WTC11 (cell line): ENCODE data around the gene ECHS1. TPM values are rescaled to one million over a fixed set of nuclear protein-coding genes. Genes with fewer than 3 reads are reported as not detected.

Experiments
- ATAC-seq: fragments of 200-7000 bp; cut with Tn5 transposase; 2 replicates; pipeline ENCODE4 v1.10.0; 2021; ENCODE audit warnings: mild to moderate bottlenecking, moderate library complexity
- CTCF ChIA-PET: fragments of 300-600 bp; sonication (Branson Sonifier 250); formaldehyde crosslinking; loops from one replicate; lab custom pipeline; 2021; ENCODE audit warnings: antibody characterized with exemption; lab: Charles Lee
- POLR2A ChIA-PET: fragments of 350-600 bp; sonication (Branson Sonifier 250); formaldehyde crosslinking; loops from one replicate; lab custom pipeline; 2021; ENCODE audit warnings: antibody characterized with exemption; lab: Charles Lee
- DNase-seq: peaks from one replicate; pipeline ENCODE4 v3.0.0; 2021; ENCODE audit warnings: low spot score
- H3K27ac Mint-ChIP-seq: 2 replicates; pipeline ENCODE4 v1.8.0; 2021; ENCODE audit warnings: mixed read lengths
- H3K27me3 Mint-ChIP-seq: 2 replicates; pipeline ENCODE4 v1.8.0; 2021; ENCODE audit warnings: low read depth, mild to moderate bottlenecking, moderate library complexity, mixed read lengths
- H3K36me3 Mint-ChIP-seq: 2 replicates; pipeline ENCODE4 v1.8.0; 2021; ENCODE audit warnings: mixed read lengths
- H3K4me1 Mint-ChIP-seq: 2 replicates; pipeline ENCODE4 v1.8.0; 2022; ENCODE audit warnings: mixed read lengths
- H3K4me3 Mint-ChIP-seq: 2 replicates; pipeline ENCODE4 v1.8.0; 2021; ENCODE audit warnings: mild to moderate bottlenecking, moderate library complexity, mixed read lengths
- H3K9me3 Mint-ChIP-seq: 2 replicates; pipeline ENCODE4 v1.8.0; 2021; ENCODE audit warnings: mixed read lengths
- ATF2 ChIP-seq: sonication (generic); formaldehyde crosslinking; IDR thresholded peaks from 2 replicates; pipeline ENCODE4 v1.8.1; 2022; ENCODE audit warnings: low read depth, missing genetic modification reagents, borderline replicate concordance
- ELF4 ChIP-seq: sonication (generic); formaldehyde crosslinking; IDR thresholded peaks from 2 replicates; pipeline ENCODE4 v1.8.1; 2022; ENCODE audit warnings: low read depth, mild to moderate bottlenecking, moderate library complexity, missing genetic modification reagents
- FOXJ3 ChIP-seq: sonication (generic); formaldehyde crosslinking; IDR thresholded peaks from 2 replicates; pipeline ENCODE4 v1.9.0; 2021; ENCODE audit warnings: missing genetic modification reagents, mild to moderate bottlenecking, borderline replicate concordance
- GABPB1 ChIP-seq: sonication (generic); formaldehyde crosslinking; IDR thresholded peaks from 2 replicates; pipeline ENCODE4 v1.8.1; 2023; ENCODE audit warnings: mild to moderate bottlenecking, missing genetic modification reagents
- KAT7 ChIP-seq: sonication (generic); formaldehyde crosslinking; IDR thresholded peaks from 2 replicates; pipeline ENCODE4 v1.8.1; 2023; ENCODE audit warnings: missing genetic modification reagents, mild to moderate bottlenecking, borderline replicate concordance
- MAX ChIP-seq: sonication (generic); formaldehyde crosslinking; IDR thresholded peaks from 2 replicates; pipeline ENCODE4 v1.8.0; 2022; ENCODE audit warnings: mild to moderate bottlenecking, missing genetic modification reagents
- MXD4 ChIP-seq: fragments of 250-450 bp; sonication (Bioruptor Pico); IDR thresholded peaks from 2 replicates; pipeline ENCODE4 v1.8.0; 2021; ENCODE audit warnings: mild to moderate bottlenecking, moderate library complexity, borderline replicate concordance
- NFE2L1 ChIP-seq: sonication (generic); formaldehyde crosslinking; IDR thresholded peaks from 2 replicates; pipeline ENCODE4 v1.8.1; 2023; ENCODE audit warnings: missing genetic modification reagents
- NR3C1 ChIP-seq: sonication (generic); formaldehyde crosslinking; conservative IDR thresholded peaks from 2 replicates; pipeline ENCODE4 v1.8.1; 2023; ENCODE audit warnings: low read depth, mild to moderate bottlenecking, missing genetic modification reagents
- PRDM15 ChIP-seq: sonication (generic); formaldehyde crosslinking; IDR thresholded peaks from 2 replicates; pipeline ENCODE4 v1.8.0; 2022; ENCODE audit warnings: missing genetic modification reagents
- RELA ChIP-seq: sonication (generic); formaldehyde crosslinking; IDR thresholded peaks from 2 replicates; pipeline ENCODE4 v1.8.1; 2022; ENCODE audit warnings: missing genetic modification reagents, mild to moderate bottlenecking, borderline replicate concordance
- RORB ChIP-seq: fragments of 250-450 bp; sonication (Bioruptor Pico); IDR thresholded peaks from 2 replicates; pipeline ENCODE4 v1.9.0; 2021; ENCODE audit warnings: mild to moderate bottlenecking
- TCF7 ChIP-seq: sonication (generic); formaldehyde crosslinking; IDR thresholded peaks from 2 replicates; pipeline ENCODE4 v1.8.0; 2022; ENCODE audit warnings: mild to moderate bottlenecking, low read depth, missing genetic modification reagents, moderate library complexity
- USF2 ChIP-seq: sonication (generic); formaldehyde crosslinking; IDR thresholded peaks from 2 replicates; pipeline ENCODE4 v1.8.1; 2023; ENCODE audit warnings: mild to moderate bottlenecking, missing genetic modification reagents, moderate library complexity
- ZBTB21 ChIP-seq: sonication (generic); formaldehyde crosslinking; IDR thresholded peaks from 2 replicates; pipeline ENCODE4 v1.8.1; 2023; ENCODE audit warnings: mild to moderate bottlenecking, missing genetic modification reagents, borderline replicate concordance
- ZBTB43 ChIP-seq: sonication (generic); formaldehyde crosslinking; IDR thresholded peaks from 2 replicates; pipeline ENCODE4 v1.8.1; 2023; ENCODE audit warnings: mild to moderate bottlenecking, missing genetic modification reagents
- ZNF138 ChIP-seq: sonication (generic); formaldehyde crosslinking; conservative IDR thresholded peaks from 2 replicates; pipeline ENCODE4 v1.8.1; 2022; ENCODE audit warnings: mild to moderate bottlenecking, moderate library complexity, missing genetic modification reagents
- ZNF416 ChIP-seq: fragments of 250-450 bp; sonication (Bioruptor Pico); IDR thresholded peaks from 2 replicates; pipeline ENCODE4 v1.9.0; 2021; ENCODE audit warnings: mild to moderate bottlenecking, inconsistent platforms
- total RNA-seq: library from RNA; stranded (reverse); gene quantifications from 3 replicates; pipeline ENCODE4 v1.2.3, GENCODE V29; 2021

ECHS1 gene
- total RNA-seq, 1 experiment from 2014 or later, result 84.1 TPM

- TF ChIP-seq MXD4 (no peak), RORB (CRISPR knock-in tag) (no peak), ZBTB21 (CRISPR knock-in tag) (no peak), FOXJ3 (CRISPR knock-in tag) (no peak), ZBTB43 (CRISPR knock-in tag) (no peak)
Measured at GRCh38 chr10:133381036-133381435, 7.9 kb upstream of the ECHS1 start (continued).

- no peaks in the 10 kb centered on the region for H3K36me3 Mint-ChIP-seq
- ATAC-seq (no peak), DNase-seq (no peak)
- POLR2A ChIA-PET, result interaction anchor here (2.8 kb wide), 1 partner anchor 22 kb away, joined by 9 read pairs; the partner anchor contains the start of gene FUOM
- CTCF ChIA-PET, result interaction anchor here (0.6 to 1.2 kb wide), 2 partner anchors 50 to 249 kb away, joined by 4 read pairs; no protein-coding TSS in a partner anchor
- H3K9me3 Mint-ChIP-seq, result no peaks in the 10 kb centered on the region
- 0 out of 2 replicates have a peak, but pooled peaks have one; percentile 27 for TF ChIP-seq KAT7 (CRISPR knock-in tag)
- no peak for TF ChIP-seq ZNF416 (CRISPR knock-in tag)
- H3K4me1 Mint-ChIP-seq, result no peaks in the 10 kb centered on the region
- peaks cover 57% of the 10 kb centered on the region for H3K27me3 Mint-ChIP-seq
- no peak overlapping the region for H3K27ac Mint-ChIP-seq
- peak overlapping the region; percentile 60 for H3K4me3 Mint-ChIP-seq
Measured at GRCh38 chr10:133379801-133380666, 6.9 kb upstream of the ECHS1 start.

- peak; percentile 76 for ATAC-seq
- DNase-seq, result peak; percentile 70
- TF ChIP-seq ATF2 (CRISPR knock-in tag) (no peak), RELA (CRISPR knock-in tag) (peak; percentile 20; the same call in 1 of the 2 replicates)
- Mint-ChIP-seq H3K9me3 (no peaks in the 10 kb centered on the region), H3K27me3 (peaks cover 64% of the 10 kb centered on the region), H3K36me3 (no peaks in the 10 kb centered on the region), H3K4me3 (peak within 1 kb of the TSS; percentile 72), H3K27ac (no peak within 1 kb of the TSS), H3K4me1 (no peaks in the 10 kb centered on the region)
- ChIA-PET CTCF (interaction anchor here (1.2 to 1.8 kb wide), 4 partner anchors 28 to 71 kb away, joined by 3 to 6 read pairs (median 5); no protein-coding TSS in a partner anchor), POLR2A (interaction anchor here (2.8 kb wide), 1 partner anchor 21 kb away, joined by 9 read pairs; the partner anchor contains the start of gene FUOM)
Measured at GRCh38 chr10:133379152-133379800, 6.1 kb upstream of the ECHS1 start, which contains the start of gene PAOX. Gene PAOX (plus strand): TSS chr10:133379262. CDS start chr10:133379317, 55 bp downstream.

- no peak overlapping the region for H3K27ac Mint-ChIP-seq
- peak overlapping the region; percentile 72 for H3K4me3 Mint-ChIP-seq
- H3K36me3 Mint-ChIP-seq, result no peaks in the 10 kb centered on the region
- CTCF ChIA-PET, result interaction anchor here (1.3 to 1.8 kb wide), 4 partner anchors 27 to 70 kb away, joined by 3 to 6 read pairs (median 4); no protein-coding TSS in a partner anchor
- peak; percentile 24 for ATAC-seq
- POLR2A ChIA-PET, result interaction anchor here (2.8 kb wide), 1 partner anchor 21 kb away, joined by 9 read pairs; the partner anchor contains the start of gene FUOM
- no peaks in the 10 kb centered on the region for H3K4me1 Mint-ChIP-seq
- H3K27me3 Mint-ChIP-seq, result peaks cover 70% of the 10 kb centered on the region
- no peaks in the 10 kb centered on the region for H3K9me3 Mint-ChIP-seq
- DNase-seq, result peak; percentile 57
- TF ChIP-seq TCF7 (CRISPR knock-in tag) (no peak), MAX (0 out of 2 replicates have a peak, but pooled peaks have one; percentile 42), PRDM15 (CRISPR knock-in tag) (no peak), NR3C1 (CRISPR knock-in tag) (no peak), GABPB1 (CRISPR knock-in tag) (peak; percentile 50; the same call in 1 of the 2 replicates), NFE2L1 (CRISPR knock-in tag) (no peak), ZNF138 (0 out of 2 replicates have a peak, but pooled peaks have one; percentile 46), ELF4 (CRISPR knock-in tag) (no peak), USF2 (no peak)
Measured at GRCh38 chr10:133378251-133379096, 5.3 kb upstream of the ECHS1 start.
